Dermis microvascular lymphatic vessel endothelial cell (primary cell): ENCODE data around the gene ASB10. TPM values are rescaled to one million over a fixed set of nuclear protein-coding genes. Genes with fewer than 3 reads are reported as not detected.

Source experiments
- DNase-seq, 2 donors: peaks; one replicate each; pipeline versions ENCODE4 v3.0.0 to v3.0.0-alpha.2; 2010; ENCODE audit warnings: low read depth in 2 of 2
- total RNA-seq: library from RNA; depleted of rRNA; stranded (reverse); fragments of >200 nt; gene quantifications from 2 replicates; pipeline ENCODE4 v1.2.1, GENCODE V29; 2014

The ASB10 gene
- total RNA-seq, 1 donor from 2014 or later: not detected

DNA sequence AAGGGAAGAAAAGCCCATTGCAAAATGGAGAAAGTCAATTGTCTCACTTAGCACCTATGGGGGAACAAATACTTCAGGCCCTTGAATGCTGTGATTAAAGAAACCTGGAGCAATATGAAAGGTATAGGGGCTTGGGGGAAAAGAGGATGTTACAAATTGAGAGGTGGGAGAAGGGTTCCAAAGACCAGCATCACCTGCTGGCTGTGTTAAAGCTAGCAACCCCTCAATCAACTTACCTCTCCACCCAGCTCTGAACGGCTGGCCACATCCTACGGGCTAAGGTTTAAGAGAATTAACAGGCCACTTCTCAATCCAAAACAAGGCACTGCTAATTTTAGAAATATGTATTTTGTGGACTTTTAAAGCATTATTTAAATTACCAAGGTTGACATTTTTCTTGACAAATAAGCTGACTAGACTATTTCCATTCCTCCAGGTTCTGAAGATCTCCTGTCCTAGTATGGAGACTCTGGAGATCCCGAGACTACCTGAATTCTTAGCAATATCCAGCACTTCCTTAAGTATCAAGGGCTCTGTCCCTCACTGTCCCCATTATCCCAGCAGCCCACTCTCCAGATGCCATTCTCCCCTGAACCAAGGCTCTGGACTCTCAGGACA, 24.2 kb upstream of the ASB10 start:
- no peak for DNase-seq

DNA sequence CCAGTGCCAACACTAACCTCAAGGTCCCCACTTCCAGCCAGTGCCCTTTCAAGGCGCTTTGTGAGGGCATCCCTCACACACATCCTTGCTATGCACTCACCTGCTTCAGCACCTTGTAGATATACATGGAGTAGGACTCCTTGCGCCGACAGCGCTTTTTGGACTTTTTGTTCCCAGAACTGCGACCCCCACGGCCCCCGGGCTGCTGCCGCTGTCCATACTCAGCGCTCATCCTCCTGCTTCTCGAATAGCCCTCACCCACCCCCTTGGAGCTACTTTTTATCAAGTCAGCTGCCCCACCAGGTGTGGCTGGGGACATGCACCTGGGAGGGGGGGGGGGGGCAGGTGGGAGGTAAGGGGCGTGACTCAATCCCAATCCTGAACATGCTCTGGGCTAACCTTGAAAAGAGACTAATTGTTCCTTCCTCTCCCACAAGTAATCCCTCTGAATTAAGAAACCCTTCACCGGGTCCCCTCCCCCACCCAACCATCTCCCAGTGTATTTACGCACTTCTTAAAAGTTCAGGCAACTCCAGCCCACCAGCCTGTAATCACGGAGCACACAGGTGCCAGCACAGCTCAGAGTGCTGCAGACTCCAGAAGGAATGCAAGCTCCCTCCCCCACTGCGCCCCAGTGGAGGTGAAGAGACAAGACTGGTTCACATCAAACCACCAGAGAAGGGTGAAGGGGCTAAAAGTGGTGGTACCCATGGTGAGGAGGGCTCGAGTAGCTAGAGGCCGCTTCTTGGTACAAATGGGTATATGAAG, 23.2 kb upstream of the ASB10 start, which contains the start of gene H2BK1:
TSS of gene H2BK1 (minus strand) at position 402 of the 768 bp plus-strand sequence. CDS start at position 232, 170 bp downstream.
- no peak for DNase-seq

GRCh38 chr7:151209588-151209987, 22.5 kb upstream of the ASB10 start:
- no peak for DNase-seq

GRCh38 chr7:151208253-151208862, 21.3 kb upstream of the ASB10 start:
- DNase-seq: no peak

- DNase-seq: no peak
These were observed 20.8 kb upstream of the ASB10 start for GRCh38 chr7:151207804-151208203.

DNA sequence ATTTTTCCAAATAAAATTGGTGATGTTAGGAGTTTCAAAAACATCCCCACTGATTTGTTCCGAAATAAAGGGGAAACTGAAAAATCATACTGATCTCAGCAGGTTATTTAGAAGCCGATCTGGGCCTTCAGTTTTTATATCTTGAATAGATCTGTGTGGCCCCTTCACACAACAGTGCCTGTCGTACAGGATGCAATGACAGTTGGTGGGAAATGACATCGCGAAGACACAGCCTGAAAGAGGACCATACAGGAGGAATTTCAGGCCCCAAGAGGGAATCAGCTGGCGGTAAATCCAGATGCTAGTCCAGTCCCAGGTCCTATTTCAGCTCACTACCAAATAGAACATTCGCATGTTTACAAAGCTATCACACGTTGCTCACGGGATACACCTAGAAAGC, 20.3 kb upstream of the ASB10 start:
- no peak for DNase-seq

- no peak for DNase-seq
These were observed 19.9 kb upstream of the ASB10 start for GRCh38 chr7:151206914-151207313.

GRCh38 chr7:151205730-151206129, 18.7 kb upstream of the ASB10 start:
- no peak for DNase-seq

DNA sequence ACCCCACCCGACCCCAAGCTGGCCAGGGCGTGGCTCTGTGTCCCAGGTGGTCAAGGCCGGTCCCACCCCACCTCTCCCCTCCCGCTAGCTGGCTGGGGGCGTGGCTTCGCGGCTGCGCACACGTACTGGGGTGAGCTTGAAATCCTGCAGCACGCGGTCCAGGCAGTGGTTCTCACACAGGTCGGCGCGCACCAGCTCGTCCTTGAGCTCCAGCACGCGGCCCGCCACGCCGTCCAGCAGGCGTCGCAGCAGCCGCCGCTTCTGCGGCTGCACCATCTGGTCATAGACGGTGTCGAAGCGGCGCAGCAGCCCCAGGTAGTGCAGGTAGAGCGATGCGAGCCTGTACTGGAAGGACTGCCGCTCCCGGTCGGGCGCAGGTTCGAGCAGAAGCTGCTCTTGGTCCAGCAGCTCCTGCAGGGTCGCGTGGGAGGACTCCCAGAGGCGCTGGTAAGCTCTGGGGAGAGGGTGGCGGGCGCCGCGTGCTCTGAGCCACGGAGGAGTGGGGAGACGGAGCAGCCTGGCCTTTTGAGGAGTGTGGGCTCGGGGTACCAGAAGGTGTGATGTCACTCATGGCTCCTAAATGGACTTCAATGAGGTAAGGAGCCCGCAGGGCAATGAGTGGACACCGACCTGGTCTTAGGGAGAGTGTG, 17.5 kb upstream of the ASB10 start:
- no peak for DNase-seq

GRCh38 chr7:151202836-151203235, 15.8 kb upstream of the ASB10 start:
- DNase-seq: no peak

DNA sequence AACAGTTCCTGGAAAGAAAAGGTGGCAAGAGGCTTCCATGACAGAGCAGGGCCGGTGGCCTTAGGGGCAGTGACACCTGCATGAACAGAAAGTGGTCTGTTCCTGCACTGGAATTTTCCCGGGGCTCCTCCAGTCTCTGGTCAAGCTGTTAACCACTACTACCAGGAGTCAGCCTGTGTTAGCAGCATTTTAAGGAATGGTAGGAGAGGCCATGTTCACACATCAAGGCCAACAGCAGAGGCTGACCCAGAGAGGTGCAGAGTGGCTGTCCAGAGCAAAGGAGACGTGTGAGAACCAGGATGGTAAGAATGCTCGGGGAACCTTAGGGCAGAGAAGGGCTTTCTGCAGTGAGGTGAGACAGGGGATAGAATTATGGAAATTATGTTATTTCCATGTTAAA, 14.7 kb upstream of the ASB10 start:
- no peak for DNase-seq

- DNase-seq: no peak
These were observed 14.3 kb upstream of the ASB10 start for GRCh38 chr7:151201344-151201743.

GRCh38 chr7:151198945-151199848, 12.1 kb upstream of the ASB10 start:
- no peak for DNase-seq

- DNase-seq: no peak
These were observed 10.9 kb upstream of the ASB10 start for GRCh38 chr7:151197932-151198331.

DNA sequence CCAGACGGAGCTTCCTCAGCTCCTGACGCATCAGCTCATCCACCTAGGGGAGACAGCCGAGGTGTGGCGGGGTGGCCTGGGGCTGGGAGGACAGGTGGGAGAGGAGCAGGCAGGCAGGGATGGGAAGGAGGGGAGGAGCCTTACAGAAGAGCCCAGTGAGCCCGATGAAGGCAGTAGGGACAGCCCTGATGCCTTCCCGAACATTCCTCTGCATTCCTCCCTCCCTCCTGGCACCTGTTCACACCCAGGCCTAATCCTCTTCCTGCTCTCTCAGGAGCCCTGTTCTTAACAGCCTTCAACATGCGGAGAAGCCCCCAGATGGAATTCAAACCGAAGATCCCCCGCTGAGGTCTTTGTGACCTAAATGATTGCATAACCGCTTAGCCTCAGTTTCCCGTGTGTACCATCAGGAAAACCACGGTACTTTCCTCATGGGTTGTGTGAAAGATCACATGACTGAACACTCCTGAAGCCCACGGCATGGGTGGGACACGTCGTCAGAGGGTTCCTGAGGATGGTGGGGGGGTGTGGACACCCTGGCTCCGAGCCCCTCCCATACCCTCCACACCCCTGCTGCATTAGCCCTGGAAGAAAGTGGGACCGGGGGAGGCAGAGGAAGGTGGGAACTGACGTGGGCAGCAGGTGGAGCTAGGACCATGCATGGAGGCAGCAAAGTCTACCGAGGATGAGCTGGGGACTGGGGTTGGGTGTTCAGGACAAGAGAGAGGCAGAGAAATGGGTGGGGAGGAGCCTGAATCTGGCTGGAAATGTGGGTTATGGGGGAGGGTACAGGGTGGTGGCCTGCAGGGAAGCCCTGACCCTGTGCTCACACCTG, 8.8 kb upstream of the ASB10 start:
- DNase-seq: no peak

GRCh38 chr7:151194188-151194587, 7.1 kb upstream of the ASB10 start:
- DNase-seq: no peak

GRCh38 chr7:151193203-151193978, 6.3 kb upstream of the ASB10 start:
- no peak for DNase-seq

DNA sequence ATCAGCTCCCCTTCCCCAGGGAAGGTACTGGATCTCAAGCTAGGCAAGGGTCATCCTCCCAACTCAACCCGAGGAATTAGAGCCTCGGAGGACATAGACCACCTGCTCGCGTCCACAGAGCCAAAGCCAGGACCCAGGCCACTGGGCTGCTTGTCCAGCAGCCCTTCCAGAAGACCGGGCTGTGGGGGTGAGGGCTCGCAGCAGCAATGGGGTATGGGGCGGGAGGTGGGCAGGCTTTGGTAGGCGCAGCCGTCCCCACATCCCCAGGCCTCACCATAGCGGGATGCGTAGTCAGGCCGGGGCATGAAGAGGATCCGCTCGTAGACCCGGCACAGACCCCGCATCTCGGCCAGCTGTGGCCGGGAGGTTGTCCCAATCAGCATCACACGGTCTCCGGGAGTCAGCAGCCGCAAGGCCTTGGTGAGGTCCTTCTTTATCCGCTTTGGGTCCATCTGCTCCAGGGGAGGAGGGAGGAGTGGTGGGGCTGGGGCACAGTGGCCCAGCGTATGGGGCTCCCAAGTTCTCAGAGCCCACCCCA, 5.0 kb upstream of the ASB10 start:
- DNase-seq: no peak

GRCh38 chr7:151191544-151191943, 4.5 kb upstream of the ASB10 start:
- DNase-seq: no peak
